A549 treated with DMSO at 1 μM for 4 hours (cell line): Measurements from ENCODE around the gene APOH. TPM values are rescaled to one million over a fixed set of nuclear protein-coding genes. Genes with fewer than 3 reads are reported as not detected.

Experiments used
- total RNA-seq: library from RNA; stranded (reverse); fragments of 200-300 nt; extraction: Qiagen RNA extraction; gene quantifications from 5 replicates; pipeline ENCODE4 v1.2.3, GENCODE V29; 2022; ENCODE audit warnings: low read depth

The APOH gene
- total RNA-seq, result 3.9 to 6.0 TPM (median 5.1 TPM) in 5 replicates

GRCh38 chr17:66228887-66229782 is at the start of gene APOH:
APOH (minus strand) TSS chr17:66229415; CDS start chr17:66229379, 36 bp downstream.

GRCh38 chr17:66191593-66192377 is 37.4 kb downstream of the APOH start, which contains the start of gene CEP112:
CEP112 (minus strand) TSS chr17:66192133.

Other genes with a start within 250 kb of the APOH start
- gene CEP112, start 37.3 kb downstream of the APOH start, total RNA-seq, result 5.1 to 8.1 TPM (median 6.4 TPM) in 5 replicates
- gene PRKCA, start 73.2 kb upstream of the APOH start, total RNA-seq, result 34.6 to 50.9 TPM (median 45.8 TPM) in 5 replicates